Activated CD8-positive, alpha-beta T cell treated with anti-CD3 and anti-CD28 coated beads, Interleukin-2, amount 10 ng/mL, durations not matched to agents 7 days and 5 days (primary cell): ENCODE data around the gene CD81. TPM values are rescaled to one million over a fixed set of nuclear protein-coding genes. Genes with fewer than 3 reads are reported as not detected.

Source experiments
- ATAC-seq: fragments of 150-1000 bp; cut with Tn5 transposase; one replicate; pipeline ENCODE4 v1.10.0; 2021; ENCODE audit warnings: moderate library complexity
- CTCF ChIA-PET: fragments of 350-600 bp; sonication (Branson Sonifier 250); formaldehyde crosslinking; loops from one replicate; lab custom pipeline; 2021; ENCODE audit warnings: antibody characterized with exemption; lab: Charles Lee
- POLR2A ChIA-PET: fragments of 350-600 bp; sonication (Branson Sonifier 250); formaldehyde crosslinking; loops from one replicate; lab custom pipeline; 2021; ENCODE audit warnings: antibody characterized with exemption; lab: Charles Lee
- DNase-seq: peaks from one replicate; pipeline ENCODE4 v3.0.0-alpha.2; 2020
- H3K27ac Mint-ChIP-seq: one replicate; pipeline ENCODE4 v1.8.0; 2021; ENCODE audit warnings: mild to moderate bottlenecking, mixed read lengths
- H3K27me3 Mint-ChIP-seq: one replicate; pipeline ENCODE4 v1.8.0; 2021; ENCODE audit warnings: low read depth, mixed read lengths
- H3K36me3 Mint-ChIP-seq: one replicate; pipeline ENCODE4 v1.8.0; 2021; ENCODE audit warnings: low read depth, mixed read lengths
- H3K4me1 Mint-ChIP-seq: one replicate; pipeline ENCODE4 v1.8.0; 2021; ENCODE audit warnings: low read depth, mixed read lengths
- H3K4me3 Mint-ChIP-seq: one replicate; pipeline ENCODE4 v1.8.0; 2021; ENCODE audit warnings: mild to moderate bottlenecking, mixed read lengths
- H3K9me3 Mint-ChIP-seq: one replicate; pipeline ENCODE4 v1.8.0; 2022; ENCODE audit warnings: mixed read lengths; ENCODE audit not compliant: insufficient read depth
- total RNA-seq, 2 experiments: library from RNA; stranded (reverse); gene quantifications; one replicate each; pipeline ENCODE4 v1.2.3, GENCODE V29; 2021

The CD81 gene
- total RNA-seq, 2 experiments from 2014 or later, result 142 to 145 TPM

GRCh38 chr11:2411446-2412305 lies 34.6 kb downstream of the CD81 start:
- Mint-ChIP-seq H3K27ac (no peak overlapping the region), H3K4me3 (no peak overlapping the region), H3K36me3 (no peaks in the 10 kb centered on the region), H3K9me3 (no peaks in the 10 kb centered on the region), H3K4me1 (no peaks in the 10 kb centered on the region), H3K27me3 (no peaks in the 10 kb centered on the region)
- no peak for ATAC-seq
- POLR2A ChIA-PET, result interaction anchor here (1.0 kb wide), 1 partner anchor 11 kb away, joined by 3 read pairs; the partner anchor contains the start of gene TSSC4
- no peak for DNase-seq
- CTCF ChIA-PET, result interaction anchor here (2.0 kb wide), 1 partner anchor 106 kb away, joined by 8 read pairs; no protein-coding TSS in a partner anchor

- H3K4me3 Mint-ChIP-seq, result no peak overlapping the region
- POLR2A ChIA-PET, result interaction anchor here (1.0 kb wide), 1 partner anchor 12 kb away, joined by 3 read pairs; the partner anchor contains the start of gene TSSC4
- H3K9me3 Mint-ChIP-seq, result no peaks in the 10 kb centered on the region
- H3K4me1 Mint-ChIP-seq, result no peaks in the 10 kb centered on the region
- no peak for DNase-seq
- no peaks in the 10 kb centered on the region for H3K36me3 Mint-ChIP-seq
- CTCF ChIA-PET, result interaction anchor here (2.0 kb wide), 1 partner anchor 107 kb away, joined by 8 read pairs; no protein-coding TSS in a partner anchor
- H3K27me3 Mint-ChIP-seq, result no peaks in the 10 kb centered on the region
- no peak overlapping the region for H3K27ac Mint-ChIP-seq
- no peak for ATAC-seq
These were observed 35.2 kb downstream of the CD81 start for GRCh38 chr11:2412323-2412722.

- Mint-ChIP-seq H3K27ac (no peak overlapping the region), H3K27me3 (no peaks in the 10 kb centered on the region), H3K4me3 (no peak overlapping the region), H3K9me3 (no peaks in the 10 kb centered on the region), H3K36me3 (no peaks in the 10 kb centered on the region), H3K4me1 (no peaks in the 10 kb centered on the region)
- CTCF ChIA-PET, result interaction anchor here (1.5 to 2.0 kb wide), 2 partner anchors 13 to 109 kb away, joined by 6 to 8 read pairs; partner anchors contain the start of gene TSSC4
- DNase-seq (no peak), ATAC-seq (no peak)
- POLR2A ChIA-PET, result no interaction called here
These were observed 36.9 kb downstream of the CD81 start for GRCh38 chr11:2413742-2414579.

GRCh38 chr11:2414616-2415015 lies 37.5 kb downstream of the CD81 start:
- Mint-ChIP-seq H3K27ac (no peak overlapping the region), H3K9me3 (no peaks in the 10 kb centered on the region), H3K36me3 (no peaks in the 10 kb centered on the region), H3K4me1 (no peaks in the 10 kb centered on the region), H3K27me3 (no peaks in the 10 kb centered on the region), H3K4me3 (no peak overlapping the region)
- CTCF ChIA-PET, result no interaction called here
- DNase-seq (no peak), ATAC-seq (no peak)
- POLR2A ChIA-PET, result no interaction called here

GRCh38 chr11:2415171-2415570 lies 38.1 kb downstream of the CD81 start:
- POLR2A ChIA-PET, result no interaction called here
- no peak for DNase-seq
- no peak for ATAC-seq
- no peak overlapping the region for H3K4me3 Mint-ChIP-seq
- no peaks in the 10 kb centered on the region for H3K36me3 Mint-ChIP-seq
- no peak overlapping the region for H3K27ac Mint-ChIP-seq
- CTCF ChIA-PET, result interaction anchor here (10.1 kb wide), 1 partner anchor 110 kb away, joined by 351 read pairs; the partner anchor contains the start of genes C11orf21 and TSPAN32
- no peaks in the 10 kb centered on the region for H3K4me1 Mint-ChIP-seq
- no peaks in the 10 kb centered on the region for H3K9me3 Mint-ChIP-seq
- H3K27me3 Mint-ChIP-seq, result no peaks in the 10 kb centered on the region

GRCh38 chr11:2415601-2416380 lies 38.7 kb downstream of the CD81 start:
- no peaks in the 10 kb centered on the region for H3K27me3 Mint-ChIP-seq
- CTCF ChIA-PET, result interaction anchor here (10.1 kb wide), 1 partner anchor 111 kb away, joined by 351 read pairs; the partner anchor contains the start of genes C11orf21 and TSPAN32
- no peak for ATAC-seq
- POLR2A ChIA-PET, result no interaction called here
- no peaks in the 10 kb centered on the region for H3K9me3 Mint-ChIP-seq
- no peak overlapping the region for H3K27ac Mint-ChIP-seq
- no peaks in the 10 kb centered on the region for H3K36me3 Mint-ChIP-seq
- no peak overlapping the region for H3K4me3 Mint-ChIP-seq
- H3K4me1 Mint-ChIP-seq, result no peaks in the 10 kb centered on the region
- DNase-seq, result no peak

DNA sequence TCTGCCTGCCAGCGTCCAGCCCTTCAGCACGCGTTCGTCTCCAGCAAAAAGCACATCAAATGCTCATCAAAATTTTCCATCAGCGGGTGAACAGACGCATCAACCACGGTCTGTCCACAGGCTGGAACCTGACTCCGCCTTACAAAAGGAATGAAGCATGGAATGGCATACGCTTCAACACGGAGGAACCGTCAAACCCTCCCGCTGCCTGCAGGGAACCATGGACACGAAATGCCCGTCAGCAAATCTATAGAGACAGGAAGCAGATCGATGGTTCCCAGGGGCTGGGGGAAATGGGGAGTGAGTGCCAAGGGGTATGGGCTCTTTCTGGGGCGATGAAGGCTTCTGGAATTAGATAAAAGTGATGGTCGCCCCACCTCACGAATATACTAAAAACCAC lies 39.7 kb downstream of the CD81 start:
- no peak overlapping the region for H3K4me3 Mint-ChIP-seq
- H3K27me3 Mint-ChIP-seq, result no peaks in the 10 kb centered on the region
- H3K27ac Mint-ChIP-seq, result no peak overlapping the region
- ChIA-PET CTCF (interaction anchor here (1.1 to 10.1 kb wide), 2 partner anchors 112 to 218 kb away, joined by 4 to 351 read pairs; partner anchors contain the start of genes C11orf21 and TSPAN32), POLR2A (no interaction called here)
- ATAC-seq (no peak), DNase-seq (no peak)
- no peaks in the 10 kb centered on the region for H3K4me1 Mint-ChIP-seq
- no peaks in the 10 kb centered on the region for H3K9me3 Mint-ChIP-seq
- H3K36me3 Mint-ChIP-seq, result no peaks in the 10 kb centered on the region

- Mint-ChIP-seq H3K27me3 (no peaks in the 10 kb centered on the region), H3K4me1 (no peaks in the 10 kb centered on the region), H3K4me3 (no peak overlapping the region), H3K36me3 (no peaks in the 10 kb centered on the region), H3K9me3 (no peaks in the 10 kb centered on the region), H3K27ac (no peak overlapping the region)
- CTCF ChIA-PET, result interaction anchor here (1.1 to 10.1 kb wide), 6 partner anchors 9 to 224 kb away, joined by 3 to 351 read pairs (median 18); partner anchors contain the start of genes C11orf21, TSPAN32 and TSSC4
- ATAC-seq (no peak), DNase-seq (no peak)
- POLR2A ChIA-PET, result no interaction called here
These were observed 41.0 kb downstream of the CD81 start for GRCh38 chr11:2417856-2418692.

DNA sequence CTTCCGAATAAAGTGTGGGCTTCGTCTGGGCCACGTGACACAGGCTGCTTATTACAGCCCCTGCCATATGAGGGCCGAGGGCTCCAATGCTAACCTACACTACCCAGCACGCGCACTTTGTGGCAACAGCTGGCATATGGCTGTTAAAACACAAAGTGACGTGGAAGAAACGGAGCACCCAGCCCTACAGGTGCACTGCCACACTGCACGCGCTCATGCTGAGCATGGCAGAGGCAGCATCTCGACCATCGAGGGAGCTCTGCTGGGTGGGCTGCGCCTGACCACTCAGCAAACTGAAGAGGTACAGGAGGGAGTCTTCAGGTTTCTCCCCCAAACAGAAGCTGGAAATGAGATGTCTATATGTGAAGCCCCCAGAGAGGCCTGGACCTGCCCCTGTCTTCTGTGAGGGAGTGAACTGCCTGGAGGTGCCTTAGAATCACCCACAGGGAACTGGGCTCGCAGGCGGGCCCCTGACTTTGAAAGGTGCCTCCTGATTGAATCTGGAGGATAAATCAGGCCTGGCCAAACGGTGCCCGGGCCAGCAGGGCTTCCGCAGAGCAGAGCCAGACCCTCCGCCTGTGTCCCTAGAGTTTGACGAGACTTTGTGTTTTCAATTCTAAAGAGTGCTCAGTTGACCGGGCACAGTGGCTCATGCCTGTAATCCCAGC lies 41.7 kb downstream of the CD81 start:
- CTCF ChIA-PET, result interaction anchor here (0.6 to 10.1 kb wide), 14 partner anchors 9 to 469 kb away, joined by 3 to 351 read pairs (median 4); partner anchors contain the start of genes C11orf21, CD81, TSPAN32 and TSSC4
- no peak overlapping the region for H3K27ac Mint-ChIP-seq
- no peaks in the 10 kb centered on the region for H3K9me3 Mint-ChIP-seq

More for the DNA sequence above, 41.7 kb downstream of the CD81 start:
- ATAC-seq (no peak), DNase-seq (no peak)
- H3K4me1 Mint-ChIP-seq, result no peaks in the 10 kb centered on the region
- no peaks in the 10 kb centered on the region for H3K36me3 Mint-ChIP-seq
- no peak overlapping the region for H3K4me3 Mint-ChIP-seq
- no peaks in the 10 kb centered on the region for H3K27me3 Mint-ChIP-seq
- POLR2A ChIA-PET, result no interaction called here
